Measurements from ENCODE around the gene SNX20.
A peak's percentile ranks its signal among the peaks of the same experiment; 100 is the strongest.

Gene SNX20

DNA sequence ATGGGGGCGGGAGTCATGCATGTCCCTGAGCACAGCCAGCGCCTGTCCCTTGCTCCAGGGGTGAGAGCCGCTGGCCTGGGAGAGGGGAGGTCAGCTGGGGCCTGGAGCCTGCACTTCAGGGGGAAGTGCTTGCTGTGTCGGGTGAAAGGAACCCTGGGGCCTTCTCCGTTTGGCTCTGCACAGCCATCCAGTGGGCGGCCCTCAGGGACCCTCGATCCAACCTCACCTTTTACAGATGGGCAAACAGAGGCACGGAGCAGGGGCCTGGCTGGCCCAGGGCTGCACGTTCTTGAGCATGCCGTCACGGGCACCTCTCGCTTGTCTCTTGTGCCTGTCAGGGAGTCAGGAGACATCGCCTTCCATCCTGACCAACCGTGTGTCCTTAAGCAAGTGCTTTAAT is 1.8 kb downstream of the SNX20 start:
- no peak for DNase-seq

DNA sequence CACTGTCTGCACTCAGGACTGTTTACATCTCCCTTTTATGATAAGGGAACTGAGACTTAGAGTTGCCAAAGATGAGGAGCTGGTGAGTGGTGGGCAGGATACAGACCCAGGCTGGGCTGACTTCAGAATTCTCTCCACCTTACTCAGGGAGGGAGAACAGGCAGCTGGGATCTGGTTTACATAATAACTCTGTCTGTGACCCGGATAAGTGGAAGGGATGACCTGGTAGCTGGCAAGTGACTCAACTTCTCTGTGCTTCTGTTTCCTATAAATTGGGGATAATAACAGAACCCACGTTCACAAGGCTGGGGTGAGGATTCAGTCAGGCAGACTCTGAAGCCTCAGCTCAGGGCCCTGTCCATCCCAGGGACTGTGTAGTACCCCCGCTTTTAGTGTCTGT is 2.6 kb downstream of the SNX20 start:
- DNase-seq = no peak

DNA sequence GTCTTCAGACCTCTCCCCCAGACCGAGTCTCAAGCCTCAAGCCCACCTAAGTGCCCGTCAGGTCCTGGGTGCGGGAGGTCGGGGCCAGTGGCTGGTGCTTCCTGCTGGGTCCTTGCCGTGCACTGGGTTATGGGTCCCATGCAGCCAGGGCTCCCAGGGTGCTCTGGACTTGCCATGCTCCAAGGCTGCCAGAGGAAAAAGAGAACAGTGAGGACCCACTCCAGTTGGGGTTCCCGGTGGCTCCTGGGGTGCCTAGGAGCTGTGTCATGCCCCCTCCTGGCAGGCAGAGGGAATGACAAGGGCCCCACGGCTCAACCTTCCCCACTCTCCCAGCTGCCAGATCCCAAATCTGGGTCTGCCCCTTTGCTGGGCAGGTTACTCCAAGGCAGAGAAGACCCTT is 3.8 kb downstream of the SNX20 start:
- no peak for DNase-seq

DNA sequence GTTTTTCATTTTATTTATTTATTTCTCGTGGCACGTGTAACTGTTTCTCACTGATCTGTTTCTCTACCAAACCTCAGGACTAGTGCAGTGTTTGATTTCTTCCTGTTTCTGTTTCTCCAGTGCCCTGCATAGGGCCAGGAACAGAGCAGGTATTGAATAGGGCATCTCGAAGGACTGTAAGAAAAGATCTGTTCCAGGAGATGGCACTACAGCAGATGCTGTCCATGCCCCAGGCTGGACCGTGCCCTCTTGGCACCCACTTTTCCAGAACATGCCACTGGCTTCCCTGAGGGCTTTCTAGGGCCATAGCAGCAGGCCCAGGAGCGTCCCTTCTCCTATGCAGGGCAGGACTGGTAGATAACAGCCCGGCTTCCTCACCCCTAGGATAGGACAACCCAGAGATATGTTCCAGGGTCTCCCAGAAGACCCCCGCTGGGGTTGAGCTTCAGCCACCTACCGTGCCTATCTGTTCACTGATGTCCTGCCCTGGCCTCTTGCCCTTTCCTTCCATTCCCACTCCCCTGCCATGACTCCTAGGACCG is 4.4 kb downstream of the SNX20 start:
- DNase-seq = no peak

DNA sequence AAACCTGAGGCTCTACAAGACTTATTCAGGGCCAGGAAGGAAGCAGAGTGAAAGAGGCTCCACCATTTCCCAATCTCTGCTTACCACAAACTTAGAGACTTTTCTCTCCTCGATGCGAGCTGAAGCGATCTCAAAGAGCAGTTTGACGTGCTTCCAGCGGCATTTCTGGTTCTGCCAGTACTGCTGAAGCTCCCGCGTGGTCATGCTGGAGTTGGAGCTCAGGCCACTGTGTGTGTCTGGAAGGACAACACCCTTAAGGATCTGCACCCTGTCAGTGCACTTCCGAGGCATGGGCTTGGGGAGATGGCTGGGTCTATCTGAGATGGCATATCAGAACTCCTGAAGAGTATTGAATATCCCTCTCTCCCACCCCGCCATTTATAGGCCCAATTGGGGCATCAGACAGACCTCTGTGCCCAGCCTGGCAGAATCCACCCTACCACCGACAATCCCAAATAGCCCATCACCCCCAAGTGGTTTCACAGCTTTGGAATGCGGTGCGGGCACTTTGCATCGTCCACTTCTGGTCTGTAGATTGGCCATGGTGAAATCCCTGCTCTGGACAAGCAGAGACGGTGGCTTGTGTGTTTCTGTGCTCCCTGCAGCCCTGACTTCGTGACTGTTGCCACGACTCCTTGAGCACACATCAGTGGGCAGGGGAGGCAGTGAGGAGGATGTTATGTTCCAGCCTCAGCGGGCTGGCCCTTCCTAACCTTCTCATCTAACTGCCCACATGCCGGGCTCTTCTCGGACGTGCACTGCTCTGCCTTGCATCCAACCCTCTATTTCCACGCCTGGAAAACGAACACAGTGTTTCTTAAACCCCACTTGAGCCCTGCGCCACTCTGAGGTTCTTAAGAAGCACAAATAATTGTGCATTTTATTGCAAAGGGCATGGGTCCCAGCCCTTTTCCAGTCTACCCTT is 5.2 kb downstream of the SNX20 start:
- DNase-seq = no peak

DNA sequence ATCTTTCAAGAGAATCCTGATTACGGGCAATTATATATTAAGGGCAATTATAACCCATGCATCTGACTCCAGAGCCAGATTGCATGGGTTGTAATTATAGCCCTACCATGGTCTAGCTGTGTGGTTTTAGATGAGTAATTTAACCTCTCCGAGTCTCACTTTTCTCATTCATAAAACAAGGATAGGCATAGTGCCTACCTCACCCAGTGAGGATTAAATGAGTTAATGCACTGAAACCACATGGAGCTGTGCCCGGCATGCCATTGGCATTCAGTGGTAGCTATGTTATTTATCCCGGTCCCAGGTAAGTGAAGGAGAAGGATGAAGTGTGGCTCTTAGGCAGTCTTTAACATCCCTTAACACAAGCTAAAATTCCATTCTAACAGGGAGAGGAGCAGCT is 6.3 kb downstream of the SNX20 start:
- DNase-seq = no peak

DNA sequence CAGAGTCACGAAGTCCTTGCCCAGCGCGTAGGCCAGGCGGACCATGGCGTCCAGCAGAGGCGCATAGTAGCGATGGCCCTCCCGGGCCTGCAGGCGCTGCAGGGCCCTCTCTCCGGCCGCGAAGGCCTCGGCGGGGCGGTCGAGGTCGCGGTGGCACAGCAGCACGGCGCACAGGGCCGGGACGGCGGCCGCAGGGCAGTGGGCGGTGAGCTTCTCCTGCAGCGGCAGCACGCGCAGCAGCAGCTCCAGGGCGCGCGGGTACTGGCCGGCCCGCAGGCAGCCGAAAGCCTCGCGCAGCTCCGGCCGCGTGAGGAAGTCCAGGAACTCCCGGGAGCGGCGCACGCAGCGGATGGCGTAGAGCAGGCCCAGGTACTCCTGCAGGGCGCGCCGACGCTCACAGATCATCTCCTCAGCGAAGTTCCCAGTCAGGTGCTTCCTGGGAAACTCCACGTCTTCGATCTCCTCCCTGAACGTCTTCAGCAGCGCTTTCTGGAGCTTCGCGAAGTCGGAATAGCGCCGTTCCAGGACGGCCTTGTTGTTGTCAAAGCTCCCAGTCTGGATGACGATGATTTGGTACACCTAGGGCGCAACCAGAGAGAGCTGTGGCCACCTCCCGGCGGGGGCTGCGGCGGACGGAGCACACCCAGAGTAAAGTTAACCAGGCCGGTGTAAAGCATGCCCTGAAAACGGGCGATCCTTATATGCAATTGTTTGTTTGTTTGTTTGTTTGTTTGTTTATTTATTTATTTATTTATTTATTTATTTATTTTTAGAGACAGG is 7.4 kb downstream of the SNX20 start:
- DNase-seq = no peak

DNA sequence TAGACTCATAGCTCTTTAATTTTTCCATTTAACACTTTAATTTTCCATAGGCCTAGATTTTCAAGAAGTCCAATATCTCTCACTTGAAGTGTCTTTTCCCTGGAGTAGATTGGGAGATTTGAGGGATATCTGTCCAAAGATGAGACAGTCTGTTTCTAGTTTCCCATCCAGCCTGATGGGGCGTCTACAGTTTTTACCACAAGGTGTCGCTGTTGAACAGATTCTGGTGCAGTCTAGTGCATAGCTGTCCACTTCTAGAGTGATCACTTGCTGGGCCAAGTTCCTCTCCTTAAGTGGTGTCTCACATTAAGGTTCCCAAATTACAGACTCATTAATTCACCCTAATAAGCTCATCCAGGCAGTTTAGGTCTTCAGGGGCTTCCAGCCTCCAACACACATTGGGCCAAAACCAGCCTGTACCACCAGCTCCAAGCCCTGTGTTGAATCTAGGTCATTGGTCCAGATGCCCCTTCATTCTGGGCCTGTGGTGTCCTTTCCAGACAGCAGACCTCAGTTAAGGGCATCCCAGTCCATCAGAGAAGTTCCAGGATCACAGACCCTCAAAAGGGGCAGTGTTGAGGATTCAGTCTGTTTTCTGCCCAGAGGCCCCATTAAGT is 9.4 kb downstream of the SNX20 start:
- peak in 2 of 4 experiments; percentile 11 to 49 for DNase-seq

DNA sequence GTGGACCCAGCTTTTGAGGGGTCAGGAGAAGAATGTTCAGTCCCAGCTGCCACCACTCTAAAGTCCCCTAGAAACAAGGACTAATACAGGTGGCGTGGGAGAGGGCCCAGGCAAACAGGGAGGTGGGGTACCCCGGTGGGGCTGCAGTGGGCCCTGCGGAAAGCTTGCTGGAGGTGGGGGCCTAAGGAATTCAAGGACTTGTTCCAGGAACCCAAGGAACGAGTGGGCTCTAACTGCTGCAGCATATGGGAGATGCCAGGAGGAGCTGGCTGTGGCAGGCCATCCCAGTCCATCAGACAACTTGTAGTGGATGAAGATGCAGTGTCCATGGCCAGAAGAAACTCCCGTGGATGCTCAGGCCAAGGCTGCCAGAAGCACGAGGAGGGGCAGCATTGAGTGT is 10.6 kb downstream of the SNX20 start:
- DNase-seq = no peak

DNA sequence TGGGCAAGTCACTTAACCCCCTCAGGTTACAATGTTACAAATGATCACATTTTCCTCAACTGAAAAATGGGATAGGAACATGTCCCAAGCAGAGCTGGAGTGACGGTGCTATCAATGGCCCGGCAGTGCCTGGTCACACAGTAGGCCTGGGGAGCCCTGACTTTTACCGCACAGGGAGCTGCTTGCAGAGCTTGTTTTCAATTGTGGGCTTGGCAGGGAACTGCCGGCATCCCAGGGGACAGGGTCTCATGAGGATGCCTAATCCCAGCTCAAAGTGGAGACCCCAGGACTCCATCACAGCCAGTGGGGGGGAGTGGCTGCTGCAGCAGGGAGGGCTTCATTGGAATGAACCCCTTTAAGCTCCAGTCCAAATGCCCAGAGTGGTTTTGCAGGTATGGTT is 11.4 kb downstream of the SNX20 start:
- DNase-seq = no peak

DNA sequence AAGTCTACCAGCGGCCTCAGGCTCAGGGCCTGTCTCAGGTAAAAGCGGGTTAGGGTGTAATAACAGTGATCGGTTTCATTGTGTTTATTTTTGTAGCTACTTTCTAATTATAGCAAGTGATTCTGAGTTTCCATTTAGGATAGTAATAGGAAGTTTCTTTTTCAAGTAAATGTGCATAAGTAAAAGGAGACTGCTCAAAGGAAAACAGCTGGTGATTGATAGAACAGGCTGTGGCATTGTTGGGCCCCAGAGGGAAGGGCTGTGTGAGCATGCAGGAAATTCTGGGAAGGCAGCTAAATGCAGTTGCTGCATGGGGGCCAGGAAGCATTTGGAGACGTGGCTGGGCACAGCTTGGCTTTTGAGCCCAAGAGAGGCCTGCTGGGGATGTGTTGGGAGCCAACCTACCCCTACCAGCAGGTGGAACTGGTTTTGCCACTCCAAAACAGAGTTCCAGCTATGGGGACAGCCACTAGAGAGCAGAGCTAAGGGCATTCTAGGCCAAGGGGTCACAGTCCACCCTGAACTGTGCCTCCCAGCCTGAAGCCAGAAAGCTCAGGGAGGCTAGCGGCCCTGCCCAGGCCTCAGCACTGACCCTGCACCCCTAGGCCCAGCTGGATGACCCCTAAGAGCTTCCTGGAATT is 12.6 kb downstream of the SNX20 start:
- DNase-seq = no peak

DNA sequence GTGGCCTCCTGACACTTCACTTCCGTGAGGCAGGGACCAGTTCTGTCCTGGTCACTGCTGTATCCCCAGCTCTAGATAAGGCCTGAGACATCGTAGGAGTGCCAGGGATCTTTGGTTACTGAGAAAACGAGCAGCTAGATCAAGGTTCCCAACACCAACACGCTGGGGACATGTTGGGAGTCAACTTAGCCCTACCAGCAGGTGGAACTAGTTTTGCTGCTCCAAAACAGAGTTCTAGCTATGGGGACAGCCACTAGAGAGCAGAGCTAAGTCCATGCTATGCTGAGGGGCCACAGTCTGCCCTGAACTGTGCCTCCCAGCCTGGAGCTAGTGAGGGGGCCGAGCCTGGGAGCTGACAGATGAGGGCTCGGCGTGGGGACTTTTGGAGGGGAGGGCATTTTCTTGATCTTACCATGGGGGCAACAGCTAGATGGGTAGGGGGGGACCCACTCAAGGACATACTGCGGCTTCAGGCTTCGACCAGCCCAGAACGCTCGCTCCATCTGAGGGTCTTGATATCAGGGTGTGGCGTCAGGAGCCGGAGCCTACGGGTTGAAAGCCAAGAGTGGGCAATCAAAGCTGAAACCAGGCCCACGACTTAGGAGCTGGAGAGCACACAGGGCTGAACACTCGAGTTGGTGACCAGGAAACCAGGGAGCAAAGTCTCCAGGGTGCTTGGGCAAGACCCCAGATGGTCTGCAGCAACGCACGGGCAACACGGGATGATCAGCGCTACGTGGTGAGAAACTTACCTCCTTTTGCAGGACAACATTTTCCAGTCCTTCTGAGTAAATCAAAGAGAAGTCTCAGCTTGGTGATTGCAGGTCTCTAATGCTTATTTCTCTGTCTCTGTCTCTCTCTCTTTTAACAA is 13.4 kb downstream of the SNX20 start:
- DNase-seq = no peak

DNA sequence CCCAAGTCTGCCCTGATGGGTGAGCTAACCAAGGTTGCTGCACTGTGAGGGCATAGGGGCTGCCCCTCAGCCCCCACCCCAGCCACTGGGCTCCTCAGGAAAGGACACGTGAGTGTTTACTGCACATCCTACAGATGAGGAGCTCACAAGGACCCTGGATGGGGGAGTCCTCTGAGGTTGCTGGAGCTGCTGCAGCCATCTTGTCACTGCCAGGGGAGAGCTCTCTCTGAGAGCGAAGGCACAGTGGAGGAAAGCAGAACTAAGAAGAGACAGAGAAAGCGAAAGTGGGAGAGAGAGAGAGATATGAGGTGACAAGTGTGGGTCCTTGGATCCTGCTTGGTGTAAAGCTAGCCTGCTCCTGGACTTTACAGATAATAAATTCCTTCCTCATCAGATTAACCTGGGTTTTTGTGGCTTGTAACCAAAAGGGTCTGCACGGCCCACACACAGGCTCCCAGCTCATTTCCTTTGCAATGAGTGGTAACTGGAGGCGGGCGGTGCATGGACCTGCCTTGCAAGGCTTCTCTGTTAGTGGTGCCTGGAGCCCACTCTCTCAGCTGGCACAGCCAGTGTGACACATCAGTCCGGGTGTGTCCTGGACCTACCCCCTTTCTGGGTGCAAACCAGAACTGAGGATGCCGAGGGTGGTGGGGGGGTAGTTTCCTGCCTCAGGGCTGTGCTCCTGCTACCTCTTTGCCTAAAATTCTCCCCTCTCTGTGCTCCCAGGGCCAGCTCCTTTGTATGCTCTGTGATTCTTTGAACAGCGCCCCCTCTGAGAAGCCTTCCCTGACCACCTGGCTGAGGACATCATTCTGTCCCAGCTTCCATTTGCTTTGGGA is 14.2 kb downstream of the SNX20 start:
- no peak for DNase-seq

DNA sequence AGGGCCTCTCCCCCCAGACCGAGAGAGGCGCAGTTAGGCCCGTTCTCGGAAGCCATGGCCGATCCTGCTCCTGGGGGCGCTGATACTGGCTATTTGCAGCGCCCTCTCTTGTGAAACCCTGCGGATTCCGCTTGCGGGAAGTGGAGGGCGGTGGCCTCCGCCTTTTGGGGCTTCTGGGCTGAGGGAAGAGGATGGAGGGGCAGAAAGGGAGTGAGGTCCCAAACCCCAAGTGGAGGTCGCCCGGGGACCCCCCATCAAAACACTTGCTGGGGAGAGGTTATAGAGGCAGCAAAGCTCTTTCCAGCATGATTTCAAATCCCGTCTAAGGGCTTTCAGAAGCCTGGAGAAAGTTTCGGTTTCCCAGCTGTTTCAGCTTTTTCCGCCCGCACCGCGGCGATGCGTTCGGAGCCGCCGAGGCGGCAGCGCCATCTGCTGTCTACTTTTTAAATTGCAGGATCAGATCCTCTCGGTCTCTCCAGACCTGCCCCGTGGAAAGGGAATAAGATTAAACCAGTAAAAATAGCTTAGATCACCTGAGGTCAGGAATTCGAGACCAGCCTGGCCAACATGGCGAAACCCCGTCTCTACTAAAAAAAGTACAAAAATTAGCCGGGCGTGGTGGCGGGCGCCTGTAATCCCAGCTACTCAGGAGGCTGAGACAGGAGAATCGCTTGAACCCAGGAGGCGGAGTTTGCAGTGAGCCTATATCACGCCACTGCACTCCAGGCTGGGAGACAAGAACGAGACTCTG is 15.8 kb downstream of the SNX20 start:
- peak; percentile 61 to 76 (median 68) for DNase-seq

DNA sequence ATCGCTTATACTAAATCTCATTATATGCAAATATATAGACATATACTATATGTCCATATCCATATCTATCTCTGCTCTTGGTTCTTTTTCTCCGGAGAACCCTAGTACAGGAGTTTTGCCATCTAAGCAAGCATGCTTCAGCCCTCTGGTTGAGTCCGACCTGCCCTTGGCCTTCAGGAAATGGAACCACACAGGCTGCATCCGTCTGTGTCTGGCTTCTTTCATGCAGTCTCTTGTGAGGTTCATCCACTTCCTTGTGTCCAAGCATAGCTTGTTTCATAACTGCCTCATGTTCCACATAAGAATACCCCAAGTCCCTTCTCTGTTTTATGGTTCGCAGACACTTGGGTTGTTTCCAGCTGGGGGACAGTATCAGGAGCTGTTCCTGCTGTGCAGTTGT is 16.8 kb downstream of the SNX20 start:
- no peak for DNase-seq

DNA sequence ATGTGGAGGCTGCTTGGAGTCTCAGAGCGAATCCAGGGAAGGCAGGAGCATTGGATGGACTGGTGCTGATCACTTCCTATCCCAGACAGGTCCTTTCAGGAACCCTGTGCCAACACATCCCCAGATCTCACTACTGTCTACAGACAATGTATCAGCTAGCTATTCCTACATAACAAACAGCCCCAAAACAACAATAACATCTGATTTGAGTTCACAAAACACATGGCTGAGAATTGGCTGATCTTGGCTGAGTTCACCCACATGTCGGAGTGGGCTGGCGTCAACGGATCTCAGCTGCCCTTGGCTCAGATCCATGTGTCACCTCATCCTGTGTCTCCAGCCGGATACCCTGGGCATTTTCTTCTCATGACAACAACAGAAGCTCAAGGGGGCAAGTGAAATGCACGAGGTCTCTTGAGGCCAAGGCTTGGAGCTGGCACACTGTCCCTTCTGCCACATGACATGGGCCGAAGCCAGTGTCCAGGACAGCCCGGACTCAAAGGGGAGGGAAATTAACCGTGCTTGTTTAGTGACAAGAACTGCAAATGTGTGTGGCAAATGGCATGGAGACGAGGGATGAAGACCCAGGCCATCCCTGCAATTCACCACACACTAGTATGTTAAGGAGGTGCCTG is 18.7 kb downstream of the SNX20 start:
- no peak for DNase-seq

DNA sequence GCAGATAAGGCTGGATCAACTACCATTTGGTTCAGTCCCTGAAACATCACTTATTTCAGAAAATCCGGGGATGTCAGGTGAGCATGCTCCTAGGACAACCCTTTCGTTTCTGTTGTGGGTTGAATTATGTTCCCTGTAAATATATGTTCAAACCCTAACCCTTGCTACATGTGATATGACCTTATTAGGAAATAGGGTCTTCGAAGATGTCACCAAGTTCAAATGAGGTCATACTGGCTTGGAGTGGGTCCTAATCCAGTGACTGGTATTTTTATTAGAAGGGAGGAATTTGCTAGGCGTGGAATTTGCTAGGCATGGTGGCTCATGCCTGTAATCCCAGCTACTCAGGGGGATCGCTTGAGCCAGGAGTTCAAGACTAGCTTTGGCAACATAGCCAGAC is 21.3 kb downstream of the SNX20 start:
- no peak for DNase-seq

DNA sequence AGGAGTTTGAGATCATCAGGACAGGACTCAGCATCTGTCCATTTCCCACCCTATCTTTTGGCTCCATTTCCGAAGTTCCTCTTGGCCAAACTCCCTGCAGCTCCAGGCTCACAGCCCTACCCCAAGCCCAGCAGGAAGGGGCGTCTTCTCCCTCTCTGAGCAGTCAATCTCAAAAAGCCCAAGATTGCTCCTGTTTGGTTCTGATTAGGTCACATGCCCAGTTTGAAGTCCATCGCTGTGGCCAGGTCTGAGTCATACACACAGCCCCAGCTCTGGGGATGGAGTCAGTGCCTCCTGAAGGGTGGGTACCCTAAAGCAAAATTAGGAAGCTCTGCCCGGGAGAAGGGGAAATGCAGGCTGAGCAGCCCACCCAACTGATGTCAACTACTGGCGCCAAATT is 23.9 kb downstream of the SNX20 start:
- DNase-seq = no peak

DNA sequence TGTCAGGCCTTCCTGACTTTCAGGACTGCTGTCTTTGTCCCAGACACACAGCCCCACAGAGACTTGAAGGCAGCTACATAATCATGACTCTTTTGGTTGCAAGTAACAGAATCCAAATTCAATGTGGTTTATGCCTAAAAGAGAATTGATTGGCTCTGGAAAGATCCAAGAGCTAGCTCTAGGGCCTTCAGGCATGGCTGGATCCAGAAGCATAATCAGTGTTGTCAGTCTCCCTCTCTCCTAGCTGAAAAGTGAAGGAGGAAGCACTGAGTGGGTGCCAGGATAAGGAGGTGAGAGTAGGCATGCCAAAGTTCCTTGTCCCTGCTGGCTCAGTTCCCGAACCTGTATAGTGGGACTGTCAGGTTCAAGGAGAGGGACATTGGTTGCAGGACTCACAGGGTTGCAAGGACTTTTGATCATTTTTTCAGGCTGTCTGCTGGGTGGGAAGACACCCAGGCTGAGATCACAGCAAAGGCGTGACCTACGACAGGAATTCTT is 25.5 kb downstream of the SNX20 start:
- no peak for DNase-seq
